Trophoblast cell (in vitro differentiated cells and primary cell): ENCODE measurements around the gene FAM20A.
A peak's percentile ranks its signal among the peaks of the same experiment; 100 is the strongest.

ENCODE experiments used
- DNase-seq, 2 donors: peaks; one replicate each; pipeline ENCODE4 v3.0.0-alpha.2; 2016
- H2AFZ ChIP-seq: 2 replicates; pipeline ENCODE4 v1.6.1; 2013; ENCODE audit warnings: low read length, moderate library complexity, mild to moderate bottlenecking; ENCODE audit not compliant: insufficient read depth, poor library complexity
- H2AK5ac ChIP-seq: 2 replicates; pipeline ENCODE4 v1.6.1; 2013; ENCODE audit warnings: mild to moderate bottlenecking, low read length
- H2BK120ac ChIP-seq: 2 replicates; pipeline ENCODE4 v1.6.1; 2013; ENCODE audit warnings: low read length, mild to moderate bottlenecking, moderate library complexity; ENCODE audit not compliant: insufficient read depth, poor library complexity
- H2BK12ac ChIP-seq: 2 replicates; pipeline ENCODE4 v1.6.1; 2013; ENCODE audit warnings: mild to moderate bottlenecking, low read length, moderate library complexity
- H2BK5ac ChIP-seq: 2 replicates; pipeline ENCODE4 v1.6.1; 2013; ENCODE audit warnings: low read length, low read depth, moderate library complexity, mild to moderate bottlenecking; ENCODE audit not compliant: poor library complexity
- H3K14ac ChIP-seq: 2 replicates; pipeline ENCODE4 v1.6.1; 2013; ENCODE audit warnings: mild to moderate bottlenecking, low read length
- H3K18ac ChIP-seq: 2 replicates; pipeline ENCODE4 v1.6.1; 2013; ENCODE audit warnings: mild to moderate bottlenecking, low read length
- H3K23ac ChIP-seq: 2 replicates; pipeline ENCODE4 v1.6.1; 2013; ENCODE audit warnings: low read length
- H3K27ac ChIP-seq: 2 replicates; pipeline ENCODE4 v1.5.1; 2013; ENCODE audit warnings: low read depth, mild to moderate bottlenecking, inconsistent platforms, low read length, moderate library complexity
- H3K27me3 ChIP-seq: 2 replicates; pipeline ENCODE4 v1.6.1; 2013; ENCODE audit warnings: inconsistent platforms, mild to moderate bottlenecking, low read length, moderate library complexity; ENCODE audit not compliant: insufficient read depth
- H3K36me3 ChIP-seq, 2 experiments: 1 replicate in 1 of 2; 2 replicates in 1 of 2; pipeline ENCODE4 v1.6.1; 2013; ENCODE audit warnings: low read length in 2 of 2, mild to moderate bottlenecking in 2 of 2, moderate library complexity in 1 of 2; ENCODE audit not compliant: insufficient read depth in 2 of 2, control insufficient read depth in 1 of 2
- H3K4ac ChIP-seq: 2 replicates; pipeline ENCODE4 v1.6.1; 2013; ENCODE audit warnings: low read depth, mild to moderate bottlenecking, low read length, moderate library complexity
- H3K4me1 ChIP-seq, 2 experiments: 1 replicate in 1 of 2; 2 replicates in 1 of 2; pipeline ENCODE4 v1.6.1; 2013; ENCODE audit warnings: low read length in 2 of 2, mild to moderate bottlenecking in 2 of 2, moderate library complexity in 1 of 2; ENCODE audit not compliant: insufficient read depth in 2 of 2, control insufficient read depth in 1 of 2
- H3K4me2 ChIP-seq: 2 replicates; pipeline ENCODE4 v1.6.1; 2013; ENCODE audit warnings: inconsistent platforms, mild to moderate bottlenecking, low read length, moderate library complexity
- H3K4me3 ChIP-seq: 2 replicates; pipeline ENCODE4 v1.5.1; 2013; ENCODE audit warnings: mild to moderate bottlenecking, low read depth, low read length, inconsistent platforms
- H3K79me1 ChIP-seq: one replicate; pipeline ENCODE4 v1.6.1; 2013; ENCODE audit warnings: low read length
- H3K79me2 ChIP-seq: 2 replicates; pipeline ENCODE4 v1.6.1; 2013; ENCODE audit warnings: low read length, mild to moderate bottlenecking; ENCODE audit not compliant: control insufficient read depth, insufficient read depth, poor library complexity
- H3K9ac ChIP-seq: 2 replicates; pipeline ENCODE4 v1.6.1; 2013; ENCODE audit warnings: mild to moderate bottlenecking, low read length
- H3K9me3 ChIP-seq: 2 replicates; pipeline ENCODE4 v1.6.1; 2013; ENCODE audit warnings: low read depth, mild to moderate bottlenecking, control low read depth, inconsistent platforms, low read length; ENCODE audit not compliant: insufficient read depth
- H4K12ac ChIP-seq: 2 replicates; pipeline ENCODE4 v1.6.1; 2013; ENCODE audit warnings: low read depth, mild to moderate bottlenecking, low read length, moderate library complexity
- H4K8ac ChIP-seq: 2 replicates; pipeline ENCODE4 v1.6.1; 2013; ENCODE audit warnings: low read depth, mild to moderate bottlenecking, low read length, moderate library complexity
- H4K91ac ChIP-seq: one replicate; pipeline ENCODE4 v1.6.1; 2013; ENCODE audit warnings: low read depth, mild to moderate bottlenecking, low read length, moderate library complexity
- WGBS: extraction: QIAGEN DNeasy Blood & Tissue Kit; methylation state at CpG from one replicate; pipeline ENCODE4 v1.1.7; 2013; ENCODE audit warnings: missing lambda C conversion rate; ENCODE audit not compliant: insufficient read length, insufficient coverage; ENCODE audit errors: extremely low coverage; 5-methylcytosine and 5-hydroxymethylcytosine counted together

The FAM20A gene

DNA sequence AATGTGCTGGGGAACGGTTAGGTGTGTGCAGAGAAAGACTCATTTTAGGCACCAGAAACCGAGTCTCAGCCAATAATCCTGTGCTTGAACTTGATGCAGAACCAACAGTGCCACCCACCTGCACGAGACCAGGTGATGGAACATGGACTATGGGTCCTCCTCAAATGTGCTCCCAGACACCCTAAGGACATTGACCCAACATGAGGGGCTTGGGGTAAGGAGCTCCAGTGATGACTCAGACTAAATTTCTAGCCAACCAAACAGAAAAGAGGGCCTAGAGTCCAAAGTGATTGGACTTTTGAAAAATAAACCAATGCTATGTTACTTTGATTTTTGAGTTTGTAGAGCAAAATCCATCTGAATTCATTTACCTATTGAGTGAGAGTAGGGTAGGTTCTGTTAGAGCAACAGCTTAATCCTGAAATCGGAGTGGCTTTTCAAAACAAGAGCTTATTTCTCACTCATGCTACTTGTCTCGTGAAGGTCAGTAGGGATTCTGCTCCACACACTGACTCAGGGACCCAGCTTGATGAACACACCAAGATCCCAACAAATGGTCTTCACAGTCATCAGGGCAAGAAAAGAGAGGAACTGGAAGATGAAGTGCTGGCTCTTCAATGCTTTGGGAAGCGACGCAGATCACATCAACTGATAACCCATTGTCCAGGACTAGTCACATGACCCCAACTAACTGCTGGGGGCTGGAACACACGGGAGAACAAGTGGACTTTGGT is 21.8 kb downstream of the FAM20A start:
- Histone ChIP-seq H2AK5ac (no peak overlapping the region), H3K27ac (no peak overlapping the region), H3K4me1 (peaks cover 16 to 32% of the 10 kb centered on the region in 2 experiments), H4K8ac (no peak overlapping the region), H3K79me1 (peaks cover 9% of the 10 kb centered on the region), H3K9ac (no peak overlapping the region), H4K91ac (no peak overlapping the region), H3K14ac (no peak overlapping the region), H2AFZ (no peak overlapping the region), H3K23ac (no peak overlapping the region), H4K12ac (no peak overlapping the region), H3K27me3 (no peaks in the 10 kb centered on the region), H2BK5ac (peak overlapping the region; percentile 37), H2BK120ac (no peak overlapping the region), H3K4me3 (peak overlapping the region; percentile 37), H3K18ac (peak overlapping the region; percentile 5), H3K4ac (no peak overlapping the region), H3K4me2 (no peak overlapping the region), H3K79me2 (peaks cover 3% of the 10 kb centered on the region), H2BK12ac (peak overlapping the region; percentile 18), H3K9me3 (peaks cover 2% of the 10 kb centered on the region), H3K36me3 (no peaks in the 10 kb centered on the region)
- no CpG with 5 or more reads among the region's 8 CpGs for WGBS
- no peak for DNase-seq

DNA sequence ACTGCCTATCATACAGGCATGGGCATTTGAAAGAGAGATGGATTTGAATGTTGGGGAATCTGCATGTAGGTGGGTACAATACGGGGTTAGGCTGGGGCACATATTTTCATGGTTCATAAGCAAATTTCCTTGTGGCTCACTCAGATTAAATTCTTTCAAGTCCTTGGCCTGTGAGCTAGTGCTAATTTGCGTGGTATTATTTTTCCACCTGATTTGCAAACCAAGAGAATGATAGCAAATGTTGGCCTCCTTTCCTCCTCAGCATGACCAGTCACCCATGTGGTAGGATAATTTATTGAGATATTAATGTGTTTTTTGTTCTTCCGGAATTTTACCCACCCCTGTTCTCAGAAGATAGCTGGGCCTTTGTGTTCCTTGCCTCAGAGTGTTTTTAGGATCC is 22.9 kb downstream of the FAM20A start:
- peaks cover 3% of the 10 kb centered on the region for H3K79me1 ChIP-seq
- no peak overlapping the region for H3K9ac ChIP-seq
- H3K36me3 ChIP-seq, result no peaks in the 10 kb centered on the region
- DNase-seq, result no peak
- no peak overlapping the region for H3K23ac ChIP-seq
- H3K27me3 ChIP-seq, result no peaks in the 10 kb centered on the region
- peaks cover 14 to 30% of the 10 kb centered on the region in 2 experiments for H3K4me1 ChIP-seq
- H2AFZ ChIP-seq, result no peak overlapping the region
- no peak overlapping the region for H2BK5ac ChIP-seq
- no CpG with 5 or more reads among the region's 3 CpGs for WGBS
- no peak overlapping the region for H3K18ac ChIP-seq
- no peak overlapping the region for H3K14ac ChIP-seq
- H2BK120ac ChIP-seq, result no peak overlapping the region
- no peak overlapping the region for H4K8ac ChIP-seq
- peaks cover 2% of the 10 kb centered on the region for H3K9me3 ChIP-seq
- no peak overlapping the region for H4K91ac ChIP-seq
- H4K12ac ChIP-seq, result no peak overlapping the region
- peaks cover 3% of the 10 kb centered on the region for H3K79me2 ChIP-seq
- no peak overlapping the region for H3K4me2 ChIP-seq
- no peak overlapping the region for H3K4ac ChIP-seq
- H3K27ac ChIP-seq, result no peak overlapping the region
- no peak overlapping the region for H2BK12ac ChIP-seq
- H2AK5ac ChIP-seq, result no peak overlapping the region
- H3K4me3 ChIP-seq, result no peak overlapping the region

DNA sequence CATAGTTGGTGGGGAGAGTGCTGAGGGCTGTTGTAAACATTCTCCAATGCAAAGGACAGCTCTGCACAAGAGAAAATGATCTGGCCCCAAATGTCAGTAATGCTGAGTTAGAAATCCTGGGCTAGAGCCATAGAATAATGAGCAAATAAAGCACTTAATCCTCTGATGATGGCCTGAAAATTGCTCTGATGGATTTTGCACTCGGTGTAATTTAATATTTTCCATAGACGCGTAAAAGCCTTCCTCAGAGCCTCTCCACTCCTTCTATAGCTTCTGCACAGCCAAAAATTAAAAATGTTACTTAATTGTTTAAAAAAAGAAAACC is 23.7 kb downstream of the FAM20A start:
- Histone ChIP-seq H3K36me3 (no peaks in the 10 kb centered on the region), H3K27me3 (no peaks in the 10 kb centered on the region), H4K12ac (no peak overlapping the region), H4K91ac (no peak overlapping the region), H3K9ac (no peak overlapping the region), H3K79me2 (peaks cover 3% of the 10 kb centered on the region), H2AK5ac (no peak overlapping the region), H3K4ac (no peak overlapping the region), H3K79me1 (peaks cover 3% of the 10 kb centered on the region), H3K9me3 (peaks cover 2% of the 10 kb centered on the region), H2AFZ (no peak overlapping the region), H3K4me1 (peaks cover 13 to 29% of the 10 kb centered on the region in 2 experiments), H3K4me2 (no peak overlapping the region), H2BK120ac (no peak overlapping the region), H3K14ac (no peak overlapping the region), H3K23ac (no peak overlapping the region), H3K4me3 (no peak overlapping the region), H3K18ac (no peak overlapping the region), H2BK5ac (no peak overlapping the region), H2BK12ac (no peak overlapping the region), H3K27ac (no peak overlapping the region), H4K8ac (no peak overlapping the region)
- DNase-seq, result no peak
- WGBS, result no CpG with 5 or more reads among the region's 3 CpGs

DNA sequence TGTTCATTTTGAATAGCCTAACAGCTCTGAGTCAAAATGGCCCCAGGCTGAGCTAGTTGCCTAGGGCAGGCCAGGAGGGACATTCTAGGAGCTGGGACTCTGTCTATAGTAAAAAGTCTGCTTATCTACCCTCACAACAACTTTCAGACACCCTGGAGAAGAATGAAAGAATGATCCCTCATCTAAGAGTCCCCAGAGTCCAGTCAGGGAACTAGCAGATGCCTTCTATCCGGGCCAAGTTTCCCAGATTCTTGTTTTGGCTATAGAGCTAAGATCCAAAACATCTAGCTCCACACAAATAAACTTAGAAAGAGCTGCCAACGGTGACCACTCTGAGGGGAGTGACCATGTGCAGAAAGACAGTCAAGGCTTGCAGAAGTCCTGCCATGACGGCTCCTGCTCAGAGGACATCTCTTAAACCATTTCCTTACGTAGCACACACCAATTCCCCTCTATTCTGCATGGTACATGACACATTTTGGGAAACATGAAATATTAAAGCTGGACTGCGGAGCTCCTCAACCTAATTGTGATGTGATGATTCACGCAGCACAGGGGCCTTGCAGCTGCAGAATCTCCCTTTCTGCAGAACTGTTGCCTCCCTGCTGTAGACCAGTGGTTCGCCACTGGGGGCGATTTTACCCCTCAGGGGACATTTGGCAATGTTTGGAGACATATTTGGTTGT is 24.2 kb downstream of the FAM20A start:
- peak; percentile 92 to 96 for DNase-seq
- no CpG with 5 or more reads among the region's 8 CpGs for WGBS

More for the DNA sequence above, 24.2 kb downstream of the FAM20A start:
- Histone ChIP-seq H3K4me3 (no peak overlapping the region), H4K8ac (no peak overlapping the region), H3K18ac (no peak overlapping the region), H3K36me3 (no peaks in the 10 kb centered on the region), H3K4me2 (peak overlapping the region; percentile 6), H3K9me3 (peaks cover 2% of the 10 kb centered on the region), H3K79me2 (peaks cover 3% of the 10 kb centered on the region), H4K91ac (no peak overlapping the region), H4K12ac (no peak overlapping the region), H3K9ac (no peak overlapping the region), H3K27me3 (no peaks in the 10 kb centered on the region), H3K4me1 (peaks cover 10 to 24% of the 10 kb centered on the region in 2 experiments), H3K27ac (peak overlapping the region; percentile 31), H2BK12ac (no peak overlapping the region), H2AK5ac (no peak overlapping the region), H3K23ac (no peak overlapping the region), H3K14ac (no peak overlapping the region), H3K79me1 (peaks cover 3% of the 10 kb centered on the region), H3K4ac (no peak overlapping the region), H2BK120ac (no peak overlapping the region), H2BK5ac (no peak overlapping the region), H2AFZ (no peak overlapping the region)
